Anterior cingulate cortex (tissue), 58 donors: Measurements from ENCODE around the gene APEX2.
"Not testable (repeated sequence)": the region's sequence is repeated elsewhere in the genome, so short reads cannot be mapped to it uniquely, and the experiment has no call there.

Experiments
- DNase-seq, 58 donors: peaks; one replicate each; lab custom pipeline; 2025; lab: John Stamatoyannopoulos, UW

The APEX2 gene

DNA sequence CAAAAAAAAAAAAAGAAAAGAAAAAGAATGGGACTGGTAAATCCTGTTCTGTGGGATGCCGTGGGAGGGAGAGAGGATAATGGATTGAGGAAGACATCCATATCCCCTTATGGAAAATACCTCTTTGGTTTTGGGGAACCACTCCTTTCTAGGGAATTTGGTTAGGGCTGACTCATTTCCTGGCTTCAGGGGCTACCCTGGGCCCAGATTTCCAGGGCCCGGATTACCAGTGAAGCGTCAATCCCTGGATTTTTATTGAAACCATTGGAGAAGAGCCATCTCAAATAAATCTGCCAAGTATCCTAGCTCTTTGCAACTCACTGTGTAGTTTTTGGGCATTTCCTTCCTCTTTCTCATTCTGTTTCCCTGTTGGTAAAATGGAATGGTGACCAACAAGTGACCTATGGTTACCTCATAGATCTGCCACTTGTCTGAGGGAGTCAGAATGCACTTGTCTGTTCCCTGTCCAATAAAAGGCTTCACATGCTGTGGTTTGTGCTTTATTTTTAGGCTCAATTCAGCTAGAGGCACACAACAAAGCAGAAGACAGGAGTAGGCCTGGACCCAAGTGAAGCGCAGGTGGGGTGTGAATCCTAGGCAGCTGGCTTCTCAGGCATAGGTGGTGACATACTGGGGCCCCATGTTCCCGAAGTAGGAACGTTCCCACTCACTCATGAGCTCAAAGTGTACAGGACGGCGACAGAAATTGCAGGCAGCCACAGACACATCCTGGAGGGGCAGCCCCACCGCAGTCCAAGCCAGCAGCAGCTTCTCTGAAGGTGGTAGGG is 8.6 kb downstream of the APEX2 start:
- DNase-seq: peak in 11 of 58 donors; percentile 0 to 42 (median 3)

DNA sequence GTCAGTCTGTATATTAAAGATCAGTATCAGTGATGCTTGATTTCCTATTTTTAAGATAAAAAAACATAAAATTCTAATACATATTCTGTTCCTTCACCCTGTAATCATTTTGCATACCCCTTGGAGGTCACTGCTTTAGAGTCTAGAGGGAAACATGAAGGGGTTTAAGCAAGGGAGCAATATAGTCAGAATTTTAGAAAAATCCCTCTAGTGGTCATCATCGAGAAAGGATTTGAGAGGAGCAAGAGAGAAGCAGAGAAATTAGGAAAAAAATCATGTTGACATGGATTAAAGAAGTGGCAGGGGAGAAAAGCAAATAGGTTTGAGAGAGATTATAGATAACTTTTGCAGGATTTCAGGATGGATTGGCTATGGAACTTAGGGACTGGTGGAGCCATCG is 11.1 kb downstream of the APEX2 start:
- no peak for DNase-seq

DNA sequence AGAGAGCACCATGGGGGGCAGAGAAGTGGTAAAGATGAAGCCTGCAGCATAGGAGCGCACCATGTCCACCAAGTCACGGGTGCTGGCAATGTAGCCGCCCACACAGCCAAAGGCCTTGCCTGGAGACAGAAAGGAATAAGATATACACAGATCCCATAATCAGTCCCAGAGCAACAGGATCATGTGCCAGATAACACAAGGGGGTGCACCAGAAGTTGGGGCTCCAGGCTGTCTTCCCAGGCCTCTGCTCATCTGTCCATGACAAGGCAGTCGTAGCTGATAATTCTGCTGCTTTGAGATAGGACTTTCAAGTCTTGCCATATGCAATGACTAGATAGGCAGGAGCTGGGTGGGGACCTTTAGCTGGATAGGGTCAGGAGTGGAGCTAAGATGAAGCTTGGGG is 14.7 kb downstream of the APEX2 start:
- DNase-seq: no peak

DNA sequence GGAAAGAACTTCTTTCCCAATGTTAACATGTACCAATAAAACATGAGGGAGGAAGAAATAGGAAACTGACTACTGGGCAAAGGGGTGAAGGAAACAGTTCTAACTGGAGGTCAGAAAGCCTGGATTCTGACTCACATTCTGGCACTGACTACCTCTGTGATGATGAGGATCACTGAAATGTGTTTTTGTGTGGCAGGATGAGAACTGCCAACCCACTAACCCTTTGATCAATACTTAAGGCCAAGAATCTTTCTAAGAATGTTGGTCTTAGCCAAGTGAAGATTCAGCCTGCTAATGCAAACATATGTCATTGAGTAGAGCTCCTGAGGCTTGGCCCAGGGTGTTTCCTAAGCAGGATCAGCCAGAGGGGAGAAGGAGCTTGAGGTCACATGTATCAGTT is 26.0 kb downstream of the APEX2 start:
- DNase-seq: no peak

DNA sequence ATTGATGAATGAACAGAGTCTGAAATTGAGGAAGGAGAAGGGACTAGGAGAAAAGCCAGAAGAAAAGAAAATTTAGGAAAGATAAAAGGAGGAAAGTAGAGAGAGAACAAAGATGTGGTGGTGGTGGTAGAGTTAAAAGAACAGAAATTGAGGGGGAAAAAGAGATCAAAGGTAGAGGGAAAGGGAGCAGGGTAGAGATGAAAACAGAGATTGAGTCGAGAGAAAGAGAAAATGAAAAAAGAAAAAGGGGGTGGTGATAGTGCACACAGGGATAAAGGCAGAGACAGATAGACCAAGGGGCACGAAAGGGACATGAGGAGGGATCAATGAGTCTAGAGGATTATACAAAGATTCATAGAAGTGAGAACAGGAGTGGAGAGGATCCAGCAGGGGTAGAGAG is 26.7 kb downstream of the APEX2 start:
- no peak for DNase-seq

DNA sequence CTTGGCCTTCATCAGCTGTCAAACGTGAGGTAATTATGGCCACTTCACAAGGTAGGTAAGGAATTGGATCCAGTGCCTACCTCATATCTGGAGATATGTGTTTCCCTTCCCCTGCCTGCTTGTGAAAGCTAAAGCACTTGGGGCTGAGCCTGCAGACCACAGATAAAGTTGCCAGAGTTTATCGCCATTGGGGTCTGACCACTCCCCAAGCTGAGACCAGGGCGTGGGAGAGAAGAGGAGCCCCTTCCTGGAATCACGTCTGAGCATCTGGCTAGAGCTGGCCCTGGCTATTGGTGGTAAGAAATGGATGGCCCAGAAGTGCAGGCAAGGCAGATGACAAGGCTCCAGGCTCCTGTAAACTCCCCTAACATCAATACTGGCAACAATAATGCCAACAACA is 27.9 kb downstream of the APEX2 start:
- DNase-seq: no peak

- DNase-seq: no peak
Observed at GRCh38 chrX:55028611-55029010, 28.4 kb downstream of the APEX2 start.

- DNase-seq: no peak
Observed at GRCh38 chrX:55029291-55029690, 29.1 kb downstream of the APEX2 start.

DNA sequence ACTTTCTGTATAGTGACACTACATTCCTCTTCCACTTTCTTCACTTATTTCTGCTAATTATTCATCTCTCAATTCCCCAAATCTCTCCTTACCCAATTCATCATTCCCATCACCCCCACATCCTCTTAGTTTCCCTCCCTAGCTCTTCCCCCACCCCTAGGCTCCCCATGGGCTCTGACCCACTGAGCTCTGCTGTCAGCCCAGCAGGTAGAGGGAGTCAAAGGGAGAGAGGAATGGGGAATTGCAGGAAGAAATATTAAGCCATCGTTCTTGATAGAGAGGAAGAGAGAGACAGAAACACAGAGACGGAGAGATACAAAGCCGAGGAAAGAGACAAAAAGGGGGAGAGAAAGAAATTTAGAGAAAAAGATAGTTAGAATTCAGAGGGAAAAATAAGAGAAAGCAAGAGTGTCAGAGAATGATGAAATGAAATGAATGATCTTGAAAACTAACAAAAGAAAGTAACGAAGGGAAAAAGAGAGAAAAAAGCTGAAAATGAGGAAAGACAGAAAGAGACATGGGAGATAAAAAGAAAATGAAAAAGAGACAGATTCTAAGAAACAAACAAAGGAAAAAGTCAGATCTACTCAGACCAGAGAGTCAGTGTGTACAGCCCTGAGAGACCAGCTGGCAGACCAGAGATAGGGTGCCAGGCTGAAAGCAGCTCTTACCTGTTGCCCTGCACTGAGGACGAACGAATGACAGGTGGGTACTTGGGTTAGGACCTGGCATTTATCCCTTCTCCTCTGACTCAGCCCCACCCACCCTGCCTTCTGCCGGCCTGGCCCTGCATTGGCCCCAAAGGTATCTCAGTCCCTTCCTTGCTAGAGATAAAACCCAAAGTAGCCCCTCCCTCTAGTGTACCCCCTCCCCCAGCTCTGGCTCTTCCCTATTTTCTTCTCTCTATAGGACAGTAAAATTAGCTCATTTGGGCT is 30.4 kb downstream of the APEX2 start, which contains the start of gene ALAS2:
TSS of gene ALAS2 (minus strand) at position 707 of the 935 bp plus-strand sequence. CDS start 4,977 bp downstream, outside the sequence.
- no peak for DNase-seq

- no peak for DNase-seq
Observed at GRCh38 chrX:55033429-55033828, 33.3 kb downstream of the APEX2 start.

DNA sequence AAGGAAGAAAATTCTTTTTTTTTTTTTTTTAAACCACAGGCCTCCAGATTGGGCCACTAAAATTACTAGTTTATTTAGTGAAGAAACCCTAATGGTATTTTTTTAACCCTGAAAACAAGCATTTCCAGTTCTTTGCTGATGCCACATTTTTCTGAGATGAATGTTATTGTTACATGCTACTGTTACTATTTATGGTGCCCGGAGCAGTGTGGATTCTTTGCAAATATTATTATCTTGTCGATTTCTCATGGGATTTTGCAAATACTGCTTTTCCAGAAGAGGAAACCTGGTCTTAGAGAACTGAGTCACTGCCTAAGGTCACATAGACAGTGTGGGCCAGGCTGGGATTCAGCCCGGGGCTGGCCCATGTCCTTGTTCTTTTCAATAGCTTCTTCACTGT is 39.3 kb downstream of the APEX2 start:
- no peak for DNase-seq

- no peak for DNase-seq
Observed at GRCh38 chrX:55041514-55041913, 41.4 kb downstream of the APEX2 start.

GRCh38 chrX:55050599-55050998 is 50.4 kb downstream of the APEX2 start:
- not testable (repeated sequence) for DNase-seq

GRCh38 chrX:55056820-55057674 is 56.9 kb downstream of the APEX2 start:
- DNase-seq: peak in 3 of 58 donors; percentile 0 to 1 (median 1)

DNA sequence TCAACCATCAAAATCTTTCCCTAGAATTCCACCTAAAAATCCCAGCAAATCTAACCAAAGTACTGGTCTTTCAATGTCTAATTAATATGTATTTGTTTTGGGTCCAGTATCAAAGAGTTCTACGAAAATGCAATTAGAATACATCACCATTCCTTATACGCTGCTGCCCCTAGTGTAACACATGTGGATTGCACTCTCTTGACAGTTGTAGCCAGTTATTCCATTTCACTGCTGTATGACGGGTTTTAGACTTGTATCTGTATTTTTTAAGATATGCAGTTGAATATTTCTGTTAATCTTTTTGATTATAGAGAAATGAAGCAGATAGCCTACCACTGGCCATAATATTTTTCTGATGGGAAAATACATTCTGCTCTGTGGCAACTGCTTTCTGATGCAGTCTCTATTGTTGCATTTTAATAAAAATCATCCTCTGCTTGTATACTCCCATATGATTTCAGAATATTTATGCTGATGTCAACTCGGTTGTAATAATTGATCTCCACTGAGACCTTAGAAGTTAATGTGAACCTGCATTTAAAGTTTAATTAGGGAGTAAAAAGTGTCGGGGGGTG is 57.6 kb downstream of the APEX2 start:
- peak in 9 of 58 donors; percentile 0 to 18 (median 1) for DNase-seq
